IPS-NIHi7 (cell line): Measurements from ENCODE around the gene RTEL1.

Experiments
- DNase-seq: peaks from one replicate; pipeline ENCODE4 v3.0.0; 2012; ENCODE audit warnings: mixed read lengths; ENCODE audit errors: extremely low spot score

RTEL1 gene

GRCh38 chr20:63657937-63658748 lies at the start of gene RTEL1:
Gene RTEL1 (plus strand): TSS chr20:63658312. CDS start chr20:63659403, 1,091 bp downstream.
- DNase-seq = peak; percentile 98

- peak; percentile 7 for DNase-seq
These were observed 47.3 kb upstream of the RTEL1 start for GRCh38 chr20:63610581-63611435.

- DNase-seq = no peak
These were observed 46.5 kb upstream of the RTEL1 start for GRCh38 chr20:63611646-63612045.

GRCh38 chr20:63612276-63612931 lies 45.7 kb upstream of the RTEL1 start:
- peak; percentile 4 for DNase-seq

- peak; percentile 6 for DNase-seq
These were observed 44.1 kb upstream of the RTEL1 start for GRCh38 chr20:63613863-63614594.

- DNase-seq = no peak
These were observed 40.8 kb upstream of the RTEL1 start for GRCh38 chr20:63617092-63617875.

GRCh38 chr20:63617876-63618265 lies 40.2 kb upstream of the RTEL1 start:
- DNase-seq = no peak

GRCh38 chr20:63618291-63618980 lies 39.7 kb upstream of the RTEL1 start:
- peak; percentile 1 for DNase-seq

- no peak for DNase-seq
These were observed 39.0 kb upstream of the RTEL1 start for GRCh38 chr20:63619086-63619485.

GRCh38 chr20:63619505-63619904 lies 38.6 kb upstream of the RTEL1 start:
- no peak for DNase-seq

GRCh38 chr20:63620991-63621390 lies 37.1 kb upstream of the RTEL1 start:
- DNase-seq = no peak

- no peak for DNase-seq
These were observed 36.0 kb upstream of the RTEL1 start for GRCh38 chr20:63622096-63622495.

- DNase-seq = no peak
These were observed 35.4 kb upstream of the RTEL1 start for GRCh38 chr20:63622732-63623131.

- DNase-seq = no peak
These were observed 33.6 kb upstream of the RTEL1 start for GRCh38 chr20:63624486-63624885.

GRCh38 chr20:63625771-63626423 lies 32.2 kb upstream of the RTEL1 start:
- DNase-seq = no peak

- peak; percentile 83 for DNase-seq
These were observed 31.5 kb upstream of the RTEL1 start, which contains the start of gene GMEB2 for GRCh38 chr20:63626424-63627128. Gene GMEB2 (minus strand): TSS chr20:63627101. CDS start chr20:63619397, 7,704 bp downstream.

- DNase-seq = peak; percentile 97
These were observed 30.9 kb upstream of the RTEL1 start for GRCh38 chr20:63627129-63627750.

- DNase-seq = no peak
These were observed 30.3 kb upstream of the RTEL1 start for GRCh38 chr20:63627751-63628245.
